HepG2 (cell line): ENCODE results near the gene SEC61G. TPM values are rescaled to one million over a fixed set of nuclear protein-coding genes. Genes with fewer than 3 reads are reported as not detected.
A peak's percentile ranks its signal among the peaks of the same experiment; 100 is the strongest.

Source experiments
- FOXK2 ChIP-seq: fragments of 450-650 bp; IDR thresholded peaks from 2 replicates; pipeline ENCODE4 v1.6.1; 2016
- GLI4 ChIP-seq: sonication (generic); formaldehyde crosslinking; IDR thresholded peaks from 2 replicates; pipeline ENCODE4 v1.5.1; 2020; ENCODE audit warnings: missing genetic modification reagents, mild to moderate bottlenecking, moderate library complexity, borderline replicate concordance
- HNRNPH1 ChIP-seq: fragments of 200-400 bp; formaldehyde crosslinking; optimal IDR thresholded peaks from 2 replicates; pipeline ENCODE3; 2017; ENCODE audit warnings: mild to moderate bottlenecking, low read depth, low read length
- MXD4 ChIP-seq: IDR thresholded peaks from 2 replicates; pipeline ENCODE4 v1.6.1; 2016; ENCODE audit warnings: mild to moderate bottlenecking, missing biosample characterization, missing genetic modification reagents
- NFE2 ChIP-seq: sonication (generic); formaldehyde crosslinking; IDR thresholded peaks from 2 replicates; pipeline ENCODE4 v1.4.0; 2020; ENCODE audit warnings: missing genetic modification reagents
- NFKB2 ChIP-seq: sonication (generic); formaldehyde crosslinking; IDR thresholded peaks from 2 replicates; pipeline ENCODE4 v1.4.0; 2020; ENCODE audit warnings: missing genetic modification reagents, borderline replicate concordance
- NFKBIZ ChIP-seq: IDR thresholded peaks from 2 replicates; pipeline ENCODE4 v1.6.1; 2018; ENCODE audit warnings: missing genetic modification reagents, missing compliant biosample characterization
- PITX1 ChIP-seq: sonication (generic); formaldehyde crosslinking; IDR thresholded peaks from 2 replicates; pipeline ENCODE4 v1.5.1; 2020; ENCODE audit warnings: mild to moderate bottlenecking, missing genetic modification reagents
- TMF1 ChIP-seq: sonication (generic); formaldehyde crosslinking; IDR thresholded peaks from 2 replicates; pipeline ENCODE4 v1.8.1; 2022; ENCODE audit warnings: low read depth, missing genetic modification reagents
- ZBTB7A ChIP-seq: sonication (generic); formaldehyde crosslinking; IDR thresholded peaks from 2 replicates; pipeline ENCODE4 v1.8.0; 2022; ENCODE audit warnings: mild to moderate bottlenecking, missing genetic modification reagents
- ZFP36L2 ChIP-seq: sonication (generic); formaldehyde crosslinking; IDR thresholded peaks from 2 replicates; pipeline ENCODE4 v1.4.0; 2020; ENCODE audit warnings: missing genetic modification reagents
- ZNF17 ChIP-seq: sonication (generic); formaldehyde crosslinking; IDR thresholded peaks from 2 replicates; pipeline ENCODE4 v1.5.0; 2020; ENCODE audit warnings: mild to moderate bottlenecking, missing genetic modification reagents
- ZNF317 ChIP-seq: sonication (generic); formaldehyde crosslinking; IDR thresholded peaks from 2 replicates; pipeline ENCODE4 v1.5.0; 2020; ENCODE audit warnings: mild to moderate bottlenecking, missing genetic modification reagents
- ZNF766 ChIP-seq: sonication (generic); formaldehyde crosslinking; IDR thresholded peaks from 2 replicates; pipeline ENCODE4 v1.5.0; 2020; ENCODE audit warnings: missing genetic modification reagents, borderline replicate concordance
- ZNF773 ChIP-seq: sonication (generic); formaldehyde crosslinking; IDR thresholded peaks from 2 replicates; pipeline ENCODE4 v1.4.0; 2020; ENCODE audit warnings: missing genetic modification reagents, borderline replicate concordance
- ZSCAN25 ChIP-seq: sonication (generic); formaldehyde crosslinking; IDR thresholded peaks from 2 replicates; pipeline ENCODE4 v1.8.0; 2022; ENCODE audit warnings: mild to moderate bottlenecking, missing genetic modification reagents
- polyA plus RNA-seq, 8 experiments: library from polyadenylated mRNA; depleted of rRNA in 3 of 8; stranded (reverse) in 7 of 8; unstranded in 1 of 8; fragments of >200 nt; fragmentation: Illumina TruSeq in 4 of 8; extraction: Trizol in 4 of 8; gene quantifications; 2 replicates each; pipeline versions ENCODE4 v1.2.1 to v1.2.3, GENCODE V29; 2011 to 2016; ENCODE audit warnings: low read depth in 4 of 8, missing spikeins in 1 of 8, mixed read lengths in 1 of 8; ENCODE audit not compliant: insufficient read depth in 1 of 8
- total RNA-seq, 5 experiments: library from RNA; depleted of rRNA; stranded (reverse); fragments of >200 nt; fragmentation: Illumina TruSeq; extraction: Trizol; gene quantifications; 2 replicates each; pipeline ENCODE4 v1.2.3, GENCODE V29; 2016; ENCODE audit warnings: low read depth in 1 of 5
- TF ChIP-seq, protein P1 (sequence below): IDR thresholded peaks from 2 replicates; pipeline ENCODE4 v1.6.1; 2016; ENCODE audit warnings: missing compliant biosample characterization, missing genetic modification reagents, borderline replicate concordance
- TF ChIP-seq, protein P2 (sequence below): sonication (generic); formaldehyde crosslinking; conservative IDR thresholded peaks from 2 replicates; pipeline ENCODE4 v1.8.0; 2022; ENCODE audit warnings: mild to moderate bottlenecking, moderate library complexity, missing genetic modification reagents
- TF ChIP-seq, protein P3 (sequence below): sonication (generic); formaldehyde crosslinking; IDR thresholded peaks from 2 replicates; pipeline ENCODE4 v1.4.0; 2020; ENCODE audit warnings: missing genetic modification reagents, low read depth, mild to moderate bottlenecking, borderline replicate concordance
- TF ChIP-seq, protein P4 (sequence below): sonication (generic); IDR thresholded peaks from 2 replicates; pipeline ENCODE4 v1.6.1; 2016; ENCODE audit warnings: low read depth, borderline replicate concordance

SEC61G gene
- total and polyA plus RNA-seq, 2 of the 13 experiments (the other 11 are each of a cell fraction or from before 2014, with no cell fraction given), result 126 to 328 TPM

DNA sequence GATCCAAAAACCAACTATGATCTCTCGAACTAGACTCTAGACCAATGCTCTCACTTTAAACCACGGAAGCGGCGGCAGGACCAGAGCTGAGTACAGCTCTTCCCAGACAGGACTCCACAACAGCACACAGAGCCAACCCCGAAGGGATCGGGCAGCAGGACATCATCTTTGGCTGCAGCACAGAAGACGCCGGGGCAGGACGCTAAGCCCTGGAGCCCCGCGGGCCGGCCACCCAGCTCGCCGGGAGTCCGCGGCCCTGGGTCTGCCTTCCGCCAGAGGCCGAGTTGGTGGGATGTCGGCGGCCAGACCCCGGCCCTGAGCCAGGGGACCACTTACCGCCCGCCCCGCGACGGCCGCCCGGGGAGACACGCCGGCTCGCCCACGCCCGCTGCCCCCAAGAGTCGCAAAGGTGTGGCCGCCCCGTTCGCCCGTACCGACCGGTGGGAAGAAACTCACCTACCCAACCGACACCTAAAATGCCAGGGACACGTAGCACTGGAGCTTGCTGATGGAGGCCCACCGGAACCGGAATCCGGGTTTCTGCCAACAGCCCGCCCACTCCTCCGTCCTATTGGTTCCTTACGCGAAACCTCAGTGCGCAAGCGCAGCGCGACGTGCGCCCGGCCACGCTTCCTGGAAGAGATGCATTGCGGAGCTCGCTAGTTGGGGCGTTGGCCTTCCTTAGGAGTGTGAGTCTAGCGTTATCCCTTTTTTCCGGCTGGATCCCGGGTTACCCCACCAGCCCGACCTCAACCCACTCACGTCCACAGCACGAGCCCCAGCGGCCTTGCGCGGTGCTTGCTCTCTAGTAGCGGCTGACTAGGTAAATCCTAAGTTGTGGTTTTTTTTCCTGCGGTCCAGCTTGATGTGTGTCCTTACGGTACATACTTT, at the start of gene SEC61G (continued):
- TF ChIP-seq PITX1 (CRISPR knock-in tag) (no peak; the same call in 1 of the 2 replicates), TMF1 (CRISPR knock-in tag) (no peak), NFKBIZ (CRISPR knock-in tag) (no peak), FOXK2 (no peak), ZNF17 (peak; percentile 63; the same call in 1 of the 2 replicates), NFE2 (no peak), HNRNPH1 (no peak), ZSCAN25 (peak; percentile 49; the same call in 1 of the 2 replicates), ZFP36L2 (CRISPR knock-in tag) (no peak), ZNF317 (CRISPR knock-in tag) (peak; percentile 65), GLI4 (CRISPR knock-in tag) (0 out of 2 replicates have a peak, but pooled peaks have one; percentile 78), ZNF766 (CRISPR knock-in tag) (no peak), NFKB2 (CRISPR knock-in tag) (peak; percentile 75; the same call in 1 of the 2 replicates), ZNF773 (CRISPR knock-in tag) (no peak), ZBTB7A (peak; percentile 85; the same call in 1 of the 2 replicates), MXD4 (CRISPR knock-in tag) (peak; percentile 48)
- TF ChIP-seq, protein P1, sequence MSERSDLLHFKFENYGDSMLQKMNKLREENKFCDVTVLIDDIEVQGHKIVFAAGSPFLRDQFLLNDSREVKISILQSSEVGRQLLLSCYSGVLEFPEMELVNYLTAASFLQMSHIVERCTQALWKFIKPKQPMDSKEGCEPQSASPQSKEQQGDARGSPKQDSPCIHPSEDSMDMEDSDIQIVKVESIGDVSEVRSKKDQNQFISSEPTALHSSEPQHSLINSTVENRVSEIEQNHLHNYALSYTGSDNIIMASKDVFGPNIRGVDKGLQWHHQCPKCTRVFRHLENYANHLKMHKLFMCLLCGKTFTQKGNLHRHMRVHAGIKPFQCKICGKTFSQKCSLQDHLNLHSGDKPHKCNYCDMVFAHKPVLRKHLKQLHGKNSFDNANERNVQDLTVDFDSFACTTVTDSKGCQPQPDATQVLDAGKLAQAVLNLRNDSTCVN (CRISPR knock-in tag), result no peak; the same call in 1 of the 2 replicates
- TF ChIP-seq, protein P2, sequence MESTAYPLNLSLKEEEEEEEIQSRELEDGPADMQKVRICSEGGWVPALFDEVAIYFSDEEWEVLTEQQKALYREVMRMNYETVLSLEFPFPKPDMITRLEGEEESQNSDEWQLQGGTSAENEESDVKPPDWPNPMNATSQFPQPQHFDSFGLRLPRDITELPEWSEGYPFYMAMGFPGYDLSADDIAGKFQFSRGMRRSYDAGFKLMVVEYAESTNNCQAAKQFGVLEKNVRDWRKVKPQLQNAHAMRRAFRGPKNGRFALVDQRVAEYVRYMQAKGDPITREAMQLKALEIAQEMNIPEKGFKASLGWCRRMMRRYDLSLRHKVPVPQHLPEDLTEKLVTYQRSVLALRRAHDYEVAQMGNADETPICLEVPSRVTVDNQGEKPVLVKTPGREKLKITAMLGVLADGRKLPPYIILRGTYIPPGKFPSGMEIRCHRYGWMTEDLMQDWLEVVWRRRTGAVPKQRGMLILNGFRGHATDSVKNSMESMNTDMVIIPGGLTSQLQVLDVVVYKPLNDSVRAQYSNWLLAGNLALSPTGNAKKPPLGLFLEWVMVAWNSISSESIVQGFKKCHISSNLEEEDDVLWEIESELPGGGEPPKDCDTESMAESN, result peak; percentile 19; the same call in 1 of the 2 replicates
- TF ChIP-seq, protein P3, sequence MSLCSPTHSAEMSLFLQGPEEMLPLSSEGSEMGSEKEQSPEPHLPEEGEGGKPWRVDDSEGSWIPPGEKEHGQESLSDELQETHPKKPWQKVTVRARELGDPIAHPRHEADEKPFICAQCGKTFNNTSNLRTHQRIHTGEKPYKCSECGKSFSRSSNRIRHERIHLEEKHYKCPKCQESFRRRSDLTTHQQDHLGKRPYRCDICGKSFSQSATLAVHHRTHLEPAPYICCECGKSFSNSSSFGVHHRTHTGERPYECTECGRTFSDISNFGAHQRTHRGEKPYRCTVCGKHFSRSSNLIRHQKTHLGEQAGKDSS, result peak; percentile 79; the same call in 1 of the 2 replicates
- TF ChIP-seq, protein P4, sequence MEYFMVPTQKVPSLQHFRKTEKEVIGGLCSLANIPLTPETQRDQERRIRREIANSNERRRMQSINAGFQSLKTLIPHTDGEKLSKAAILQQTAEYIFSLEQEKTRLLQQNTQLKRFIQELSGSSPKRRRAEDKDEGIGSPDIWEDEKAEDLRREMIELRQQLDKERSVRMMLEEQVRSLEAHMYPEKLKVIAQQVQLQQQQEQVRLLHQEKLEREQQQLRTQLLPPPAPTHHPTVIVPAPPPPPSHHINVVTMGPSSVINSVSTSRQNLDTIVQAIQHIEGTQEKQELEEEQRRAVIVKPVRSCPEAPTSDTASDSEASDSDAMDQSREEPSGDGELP, result no peak
